Measurements from ENCODE around the gene ITPK1. TPM values are rescaled to one million over a fixed set of nuclear protein-coding genes. Genes with fewer than 3 reads are reported as not detected.
"Not testable (repeated sequence)": the region's sequence is repeated elsewhere in the genome, so short reads cannot be mapped to it uniquely, and the experiment has no call there.

Gene ITPK1
- total RNA-seq (54.1 TPM), polyA plus RNA-seq (10 to 100 TPM; 19.5 to 24.5 (median 21.3) TPM)

GRCh38 chr14:93115821-93116675 lies at the start of gene ITPK1:
TSS of gene ITPK1 (minus strand) at chr14:93115925. CDS start at chr14:93115163, 762 bp downstream.
- Histone ChIP-seq H3K27ac (ENCODE audit: insufficient read depth, low read length, poor library complexity, severe bottlenecking) (peak within 1 kb of the TSS; percentile 75), H3K36me3 (ENCODE audit: control insufficient read depth, insufficient read depth, low read length) (no peaks in the 10 kb centered on the region), H3K9me3 (ENCODE audit: control insufficient read depth in 2 of 2, low read length in 2 of 2) (no peaks in the 10 kb centered on the region), H3K27me3 (ENCODE audit: control insufficient read depth, insufficient read depth, low read length) (no peaks in the 10 kb centered on the region), H3K4me1 (ENCODE audit: control insufficient read depth, insufficient read depth, low read length, poor library complexity, severe bottlenecking) (peaks cover 37% of the 10 kb centered on the region), H3K4me3 (ENCODE audit: low read depth, low read length) (peak within 1 kb of the TSS; percentile 62)
- ATAC-seq (ENCODE audit: low read depth in 2 of 2) (peak; percentile 55 to 59), DNase-seq (peak; percentile 50 to 75 (median 54))
- peaks cover 15% of the 10 kb centered on the region for H3K27me3 Mint-ChIP-seq
- H3K4me3 Mint-ChIP-seq: peak within 1 kb of the TSS; percentile 83 to 94 (median 89)
- no peaks in the 10 kb centered on the region for H3K36me3 Mint-ChIP-seq
- H3K27ac Mint-ChIP-seq: peak within 1 kb of the TSS in 2 of 3 donors; percentile 44 to 77
- H3K9me3 Mint-ChIP-seq: peaks cover 0 to 2% (median 0%) of the 10 kb centered on the region in 7 donors
- H3K4me1 Mint-ChIP-seq: peaks cover 8 to 33% (median 18%) of the 10 kb centered on the region in 4 donors

GRCh38 chr14:93163564-93163963 lies 47.8 kb upstream of the ITPK1 start:
- Mint-ChIP-seq H3K4me1 (no peaks in the 10 kb centered on the region), H3K4me3 (no peak overlapping the region), H3K9me3 (no peaks in the 10 kb centered on the region), H3K36me3 (no peaks in the 10 kb centered on the region), H3K27ac (no peak overlapping the region), H3K27me3 (peaks cover 4% of the 10 kb centered on the region)
- Histone ChIP-seq H3K9me3 (ENCODE audit: control insufficient read depth in 2 of 2, low read length in 2 of 2) (no peaks in the 10 kb centered on the region), H3K36me3 (ENCODE audit: control insufficient read depth, insufficient read depth, low read length) (no peaks in the 10 kb centered on the region), H3K4me3 (ENCODE audit: low read depth, low read length) (no peak overlapping the region), H3K27ac (ENCODE audit: insufficient read depth, low read length, poor library complexity, severe bottlenecking) (no peak overlapping the region), H3K27me3 (ENCODE audit: control insufficient read depth, insufficient read depth, low read length) (no peaks in the 10 kb centered on the region), H3K4me1 (ENCODE audit: control insufficient read depth, insufficient read depth, low read length, poor library complexity, severe bottlenecking) (no peaks in the 10 kb centered on the region)
- no peak for DNase-seq
- ATAC-seq (ENCODE audit: low read depth in 2 of 2): no peak

- Histone ChIP-seq H3K4me1 (ENCODE audit: control insufficient read depth, insufficient read depth, low read length, poor library complexity, severe bottlenecking) (no peaks in the 10 kb centered on the region), H3K27ac (ENCODE audit: insufficient read depth, low read length, poor library complexity, severe bottlenecking) (no peak overlapping the region), H3K36me3 (ENCODE audit: control insufficient read depth, insufficient read depth, low read length) (no peaks in the 10 kb centered on the region), H3K27me3 (ENCODE audit: control insufficient read depth, insufficient read depth, low read length) (no peaks in the 10 kb centered on the region), H3K9me3 (ENCODE audit: control insufficient read depth in 2 of 2, low read length in 2 of 2) (no peaks in the 10 kb centered on the region), H3K4me3 (ENCODE audit: low read depth, low read length) (no peak overlapping the region)
- Mint-ChIP-seq H3K27me3 (peaks cover 6% of the 10 kb centered on the region), H3K9me3 (no peaks in the 10 kb centered on the region), H3K36me3 (no peaks in the 10 kb centered on the region), H3K27ac (no peak overlapping the region), H3K4me1 (peaks cover 0 to 9% (median 0%) of the 10 kb centered on the region in 4 donors), H3K4me3 (no peak overlapping the region)
- no peak for ATAC-seq (ENCODE audit: low read depth in 2 of 2)
- no peak for DNase-seq
Measured at GRCh38 chr14:93161411-93161940, 45.8 kb upstream of the ITPK1 start.

GRCh38 chr14:93160353-93160801 lies 44.7 kb upstream of the ITPK1 start:
- H3K27me3 ChIP-seq (ENCODE audit: control insufficient read depth, insufficient read depth, low read length): no peaks in the 10 kb centered on the region
- peaks cover 6% of the 10 kb centered on the region for H3K27me3 Mint-ChIP-seq
- H3K9me3 Mint-ChIP-seq: no peaks in the 10 kb centered on the region
- ATAC-seq (ENCODE audit: low read depth in 2 of 2): no peak
- no peaks in the 10 kb centered on the region for H3K4me1 ChIP-seq (ENCODE audit: control insufficient read depth, insufficient read depth, low read length, poor library complexity, severe bottlenecking)
- peaks cover 0 to 10% (median 0%) of the 10 kb centered on the region in 4 donors for H3K4me1 Mint-ChIP-seq
- no peak overlapping the region for H3K27ac ChIP-seq (ENCODE audit: insufficient read depth, low read length, poor library complexity, severe bottlenecking)
- H3K4me3 ChIP-seq (ENCODE audit: low read depth, low read length): no peak overlapping the region
- H3K36me3 Mint-ChIP-seq: no peaks in the 10 kb centered on the region
- peak overlapping the region in 1 of 3 donors; percentile 14 for H3K27ac Mint-ChIP-seq
- no peak overlapping the region for H3K4me3 Mint-ChIP-seq
- no peaks in the 10 kb centered on the region for H3K36me3 ChIP-seq (ENCODE audit: control insufficient read depth, insufficient read depth, low read length)
- DNase-seq: peak in 1 of 3 donors; percentile 23
- H3K9me3 ChIP-seq (ENCODE audit: control insufficient read depth in 2 of 2, low read length in 2 of 2): no peaks in the 10 kb centered on the region

- not testable (repeated sequence) for H3K4me3 ChIP-seq (ENCODE audit: low read depth, low read length); H3K9me3 Mint-ChIP-seq; H3K27ac Mint-ChIP-seq; H3K27me3 Mint-ChIP-seq; H3K36me3 Mint-ChIP-seq; DNase-seq; H3K27ac ChIP-seq (ENCODE audit: insufficient read depth, low read length, poor library complexity, severe bottlenecking); H3K36me3 ChIP-seq (ENCODE audit: control insufficient read depth, insufficient read depth, low read length); H3K4me1 Mint-ChIP-seq; H3K27me3 ChIP-seq (ENCODE audit: control insufficient read depth, insufficient read depth, low read length); ATAC-seq (ENCODE audit: low read depth in 2 of 2); H3K4me3 Mint-ChIP-seq; H3K4me1 ChIP-seq (ENCODE audit: control insufficient read depth, insufficient read depth, low read length, poor library complexity, severe bottlenecking); H3K9me3 ChIP-seq (ENCODE audit: control insufficient read depth in 2 of 2, low read length in 2 of 2)
Measured at GRCh38 chr14:93159625-93160352, 44.1 kb upstream of the ITPK1 start.

- not testable (repeated sequence) for DNase-seq; H3K36me3 Mint-ChIP-seq; H3K36me3 ChIP-seq (ENCODE audit: control insufficient read depth, insufficient read depth, low read length); H3K4me3 ChIP-seq (ENCODE audit: low read depth, low read length); H3K9me3 Mint-ChIP-seq; H3K4me1 ChIP-seq (ENCODE audit: control insufficient read depth, insufficient read depth, low read length, poor library complexity, severe bottlenecking); H3K27ac Mint-ChIP-seq; H3K4me1 Mint-ChIP-seq; H3K27me3 Mint-ChIP-seq; H3K27ac ChIP-seq (ENCODE audit: insufficient read depth, low read length, poor library complexity, severe bottlenecking); H3K27me3 ChIP-seq (ENCODE audit: control insufficient read depth, insufficient read depth, low read length); H3K9me3 ChIP-seq (ENCODE audit: control insufficient read depth in 2 of 2, low read length in 2 of 2); H3K4me3 Mint-ChIP-seq; ATAC-seq (ENCODE audit: low read depth in 2 of 2)
Measured at GRCh38 chr14:93158349-93158748, 42.6 kb upstream of the ITPK1 start.

GRCh38 chr14:93156693-93157369 lies 41.1 kb upstream of the ITPK1 start:
- H3K9me3 Mint-ChIP-seq: no peaks in the 10 kb centered on the region
- no peak for DNase-seq
- no peak overlapping the region for H3K4me3 Mint-ChIP-seq

More at GRCh38 chr14:93156693-93157369, 41.1 kb upstream of the ITPK1 start:
- Histone ChIP-seq H3K4me1 (ENCODE audit: control insufficient read depth, insufficient read depth, low read length, poor library complexity, severe bottlenecking) (no peaks in the 10 kb centered on the region), H3K4me3 (ENCODE audit: low read depth, low read length) (no peak overlapping the region), H3K27ac (ENCODE audit: insufficient read depth, low read length, poor library complexity, severe bottlenecking) (no peak overlapping the region), H3K9me3 (ENCODE audit: control insufficient read depth in 2 of 2, low read length in 2 of 2) (no peaks in the 10 kb centered on the region), H3K27me3 (ENCODE audit: control insufficient read depth, insufficient read depth, low read length) (no peaks in the 10 kb centered on the region), H3K36me3 (ENCODE audit: control insufficient read depth, insufficient read depth, low read length) (no peaks in the 10 kb centered on the region)
- ATAC-seq (ENCODE audit: low read depth in 2 of 2): no peak
- Mint-ChIP-seq H3K36me3 (no peaks in the 10 kb centered on the region), H3K4me1 (peaks cover 0 to 10% (median 0%) of the 10 kb centered on the region in 4 donors), H3K27ac (no peak overlapping the region), H3K27me3 (peaks cover 6% of the 10 kb centered on the region)
